GM10248 (cell line): Measurements from ENCODE around the gene KCNQ1.

Experiments
- CTCF ChIA-PET: fragments of 300-600 bp; sonication (Branson Sonifier 250); formaldehyde crosslinking; extraction: SDS; loops from one replicate; lab custom pipeline; 2021; ENCODE audit warnings: antibody characterized with exemption; lab: Yijun Ruan, JAX
- POLR2A ChIA-PET: fragments of 350-650 bp; sonication (Branson Sonifier 250); formaldehyde crosslinking; extraction: SDS; loops from one replicate; lab custom pipeline; 2020; ENCODE audit warnings: antibody characterized with exemption; lab: Yijun Ruan, JAX
- DNase-seq: peaks from one replicate; pipeline ENCODE4 v3.0.0; 2012; ENCODE audit errors: extremely low spot score
- TF ChIP-seq, protein P1 (sequence below): IDR thresholded peaks from 2 replicates; pipeline ENCODE4 v1.5.1; 2012; ENCODE audit warnings: mild to moderate bottlenecking, low read depth; ENCODE audit errors: extremely low read depth, missing control alignments, control extremely low read depth

KCNQ1 gene

DNA sequence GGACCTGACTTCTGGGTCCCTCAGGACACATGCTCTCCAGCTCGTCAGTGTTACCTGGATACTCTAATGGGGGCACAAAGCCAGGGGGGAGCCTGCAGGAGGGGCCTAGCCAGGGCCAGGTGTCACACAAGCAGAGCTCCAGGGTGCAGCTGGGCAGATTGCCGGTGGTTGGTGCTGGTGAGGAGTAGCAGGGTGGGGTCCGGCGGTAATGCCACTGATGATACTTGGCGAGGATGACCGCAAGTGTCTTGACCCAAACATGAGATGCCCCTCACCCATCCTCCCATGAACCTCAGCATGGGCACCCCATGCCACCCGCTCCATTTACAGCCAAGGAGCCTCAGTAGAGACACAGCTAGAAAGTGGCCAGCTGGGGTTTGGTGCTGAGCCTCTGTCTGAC, 270.1 kb downstream of the KCNQ1 start:
- ChIA-PET POLR2A (no interaction called here), CTCF (interaction anchor here (0.7 kb wide), 1 partner anchor 13 kb away, joined by 3 read pairs; no protein-coding TSS in a partner anchor)
- DNase-seq, result no peak
- TF ChIP-seq, protein P1, sequence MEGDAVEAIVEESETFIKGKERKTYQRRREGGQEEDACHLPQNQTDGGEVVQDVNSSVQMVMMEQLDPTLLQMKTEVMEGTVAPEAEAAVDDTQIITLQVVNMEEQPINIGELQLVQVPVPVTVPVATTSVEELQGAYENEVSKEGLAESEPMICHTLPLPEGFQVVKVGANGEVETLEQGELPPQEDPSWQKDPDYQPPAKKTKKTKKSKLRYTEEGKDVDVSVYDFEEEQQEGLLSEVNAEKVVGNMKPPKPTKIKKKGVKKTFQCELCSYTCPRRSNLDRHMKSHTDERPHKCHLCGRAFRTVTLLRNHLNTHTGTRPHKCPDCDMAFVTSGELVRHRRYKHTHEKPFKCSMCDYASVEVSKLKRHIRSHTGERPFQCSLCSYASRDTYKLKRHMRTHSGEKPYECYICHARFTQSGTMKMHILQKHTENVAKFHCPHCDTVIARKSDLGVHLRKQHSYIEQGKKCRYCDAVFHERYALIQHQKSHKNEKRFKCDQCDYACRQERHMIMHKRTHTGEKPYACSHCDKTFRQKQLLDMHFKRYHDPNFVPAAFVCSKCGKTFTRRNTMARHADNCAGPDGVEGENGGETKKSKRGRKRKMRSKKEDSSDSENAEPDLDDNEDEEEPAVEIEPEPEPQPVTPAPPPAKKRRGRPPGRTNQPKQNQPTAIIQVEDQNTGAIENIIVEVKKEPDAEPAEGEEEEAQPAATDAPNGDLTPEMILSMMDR, result no peak

DNA sequence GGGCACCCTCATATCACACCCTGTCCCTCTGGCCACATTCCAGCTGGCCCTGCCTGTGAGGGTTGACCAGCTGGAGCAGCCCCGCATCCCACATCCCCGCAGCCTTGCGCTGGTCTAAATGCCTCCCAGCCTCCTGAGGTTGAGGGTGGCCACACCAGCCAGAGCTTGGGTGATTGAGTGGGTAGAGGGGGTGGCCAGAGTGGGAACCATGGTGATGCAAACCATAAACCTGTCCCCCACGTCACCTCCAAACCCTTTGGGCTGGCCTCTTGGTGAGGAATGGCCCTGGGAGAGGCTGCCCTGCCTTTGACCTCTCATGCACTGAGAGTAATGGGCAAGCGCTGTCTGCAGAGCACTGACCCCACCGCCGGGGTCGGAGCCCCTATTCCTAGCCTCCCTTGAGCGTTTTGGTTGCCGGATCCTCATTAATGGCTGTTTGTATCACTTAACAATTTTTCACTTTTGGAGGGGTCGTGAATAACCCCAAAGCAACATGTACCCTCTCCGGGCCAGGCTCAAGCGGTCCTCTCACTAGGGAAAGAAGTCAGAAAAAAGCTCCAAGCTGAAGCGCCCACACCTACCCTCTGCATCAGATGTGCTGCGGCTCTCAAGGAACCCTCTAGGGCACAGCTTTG, 271.0 kb downstream of the KCNQ1 start:
- POLR2A ChIA-PET, result no interaction called here
- DNase-seq, result no peak
- CTCF ChIA-PET, result no interaction called here
- TF ChIP-seq, protein P1, result no peak

DNA sequence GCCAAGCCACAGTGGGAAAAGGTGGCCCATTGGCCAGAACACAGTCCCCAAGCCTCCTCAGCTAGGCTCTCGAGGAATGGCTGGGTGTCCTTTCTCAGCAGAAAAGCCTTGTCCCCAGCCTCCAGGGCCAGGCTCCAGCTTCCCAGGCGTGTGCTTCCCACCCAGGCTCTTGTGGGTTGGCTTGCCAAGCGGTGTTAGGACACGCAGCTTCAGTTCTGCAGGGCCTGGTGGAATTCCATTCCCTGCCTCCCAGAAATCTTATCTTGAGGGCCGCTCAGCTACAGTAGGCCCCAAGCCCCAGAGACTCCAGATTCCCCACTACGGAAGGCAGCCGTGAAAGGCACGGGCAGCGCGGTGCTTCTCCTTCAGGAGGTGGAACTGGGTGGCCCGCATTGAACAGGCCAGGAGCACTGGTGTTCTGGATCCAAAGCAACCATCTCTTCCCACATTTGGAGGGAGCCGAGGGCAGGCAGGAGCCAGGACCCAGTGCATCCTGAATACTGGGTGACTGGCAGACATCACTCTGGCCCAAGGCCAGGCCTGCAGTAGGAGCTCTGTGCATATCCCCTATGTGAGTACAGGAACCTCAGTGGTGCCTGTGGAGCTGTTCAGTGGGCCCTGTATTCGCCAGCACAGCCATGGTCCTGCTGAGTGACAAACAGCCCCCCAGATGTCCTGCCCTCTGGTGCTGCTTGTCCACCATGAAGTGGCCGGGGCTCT, 271.7 kb downstream of the KCNQ1 start:
- TF ChIP-seq, protein P1, result no peak
- DNase-seq, result no peak
- ChIA-PET CTCF (no interaction called here), POLR2A (no interaction called here)

DNA sequence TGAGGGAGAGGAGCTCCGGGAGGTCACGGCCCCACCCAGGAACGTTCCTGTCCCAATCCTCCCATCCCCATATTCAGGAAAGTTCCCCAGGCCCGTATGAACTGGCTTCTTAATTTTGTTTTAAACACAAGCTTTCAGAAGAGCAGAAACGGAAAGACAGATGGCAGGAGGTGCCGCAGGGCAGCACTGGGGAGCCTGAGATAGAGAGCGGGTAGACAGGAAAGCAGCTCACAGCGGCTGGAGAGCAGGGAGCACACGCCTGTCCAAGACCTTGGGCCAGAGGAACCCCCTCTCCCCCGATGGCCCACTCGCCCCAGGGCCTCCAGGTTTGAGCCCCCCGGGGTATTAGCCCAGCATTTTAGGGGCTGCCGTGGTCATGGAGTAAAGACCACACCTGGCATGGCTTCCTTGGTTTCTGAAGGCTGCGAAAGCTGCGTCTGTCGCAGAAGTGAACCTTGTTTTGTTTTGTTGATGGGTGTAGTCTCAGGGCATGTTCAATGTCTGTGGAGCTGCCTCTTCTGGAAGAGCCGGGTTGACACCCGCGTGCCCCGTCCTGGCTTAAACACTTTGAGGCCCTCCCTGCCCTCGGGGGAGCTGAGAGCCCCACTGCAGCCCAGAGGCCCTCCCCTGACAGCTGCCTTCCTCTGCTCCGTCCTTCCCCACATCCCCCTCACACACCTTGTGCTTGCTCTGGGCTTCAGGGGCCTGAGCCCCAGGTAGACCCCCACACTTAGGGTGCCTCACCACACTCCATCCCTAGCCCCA, 272.9 kb downstream of the KCNQ1 start:
- TF ChIP-seq, protein P1, result no peak
- ChIA-PET POLR2A (no interaction called here), CTCF (no interaction called here)
- no peak for DNase-seq

DNA sequence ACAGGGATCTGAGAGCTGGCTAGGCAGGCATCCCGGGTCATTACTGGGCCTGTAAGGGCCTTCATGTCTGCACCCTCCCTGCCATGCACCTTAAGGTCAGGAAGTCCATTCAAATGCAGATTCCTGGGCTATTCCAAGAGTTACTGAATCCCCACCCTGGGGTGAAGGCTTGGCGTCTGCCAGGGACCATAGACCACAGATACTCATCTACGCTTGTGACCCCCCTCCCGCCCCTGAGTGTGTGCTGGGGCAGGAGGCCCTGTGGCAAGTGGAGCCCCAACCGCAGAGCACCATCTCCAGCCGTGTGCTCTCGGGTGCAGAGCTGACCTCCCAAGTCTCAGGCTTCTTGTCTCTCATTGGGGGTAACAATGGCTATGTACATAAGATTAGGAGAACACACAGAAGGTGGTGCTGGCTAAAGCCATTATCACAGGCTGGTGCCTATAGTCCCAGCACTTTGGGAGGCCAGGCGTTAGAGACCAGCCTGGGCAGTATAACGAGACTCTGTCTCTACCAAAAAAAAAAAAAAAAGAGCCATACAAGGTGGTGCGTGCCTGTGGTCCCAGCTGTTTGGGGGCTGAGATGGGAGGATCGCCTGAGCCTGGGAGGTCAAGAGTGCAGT, 274.1 kb downstream of the KCNQ1 start:
- TF ChIP-seq, protein P1, result no peak
- CTCF ChIA-PET, result no interaction called here
- no peak for DNase-seq
- POLR2A ChIA-PET, result no interaction called here

DNA sequence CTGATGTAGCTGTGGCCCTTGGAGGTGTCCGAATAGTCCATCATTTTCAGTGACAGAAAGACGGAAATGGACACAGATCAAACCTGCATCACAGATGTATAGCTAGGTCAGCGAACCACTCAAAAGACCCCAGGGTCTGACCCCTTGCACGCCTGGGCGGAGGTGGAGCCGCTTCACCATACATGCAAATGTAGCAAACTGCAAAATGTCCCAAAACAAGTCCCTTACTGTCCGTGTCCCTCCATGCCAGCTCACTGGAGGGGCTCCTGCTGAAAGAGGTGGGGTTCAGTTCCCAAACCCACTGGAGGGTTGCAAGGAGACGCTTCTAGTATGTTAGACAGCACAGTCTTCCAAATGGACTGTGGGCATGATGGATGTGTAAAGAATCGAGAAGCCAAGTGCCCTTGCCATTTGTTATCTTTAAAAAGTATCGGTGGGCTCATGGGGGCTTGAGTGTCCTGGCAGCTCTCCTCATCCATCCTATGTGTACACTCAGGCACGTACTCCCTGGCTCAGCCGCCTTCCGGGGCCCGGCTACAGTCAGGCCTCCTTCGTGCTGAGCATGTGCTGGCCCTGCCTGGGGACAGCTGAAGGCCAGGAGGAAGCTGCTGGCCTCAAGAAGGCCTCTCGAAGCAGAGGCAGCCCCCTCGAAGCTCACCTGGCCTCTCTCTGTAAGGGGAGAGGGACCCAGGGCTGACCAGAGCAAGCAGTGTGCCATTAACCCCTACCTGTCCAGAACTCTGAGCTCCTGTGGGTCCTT, 275.2 kb downstream of the KCNQ1 start:
- DNase-seq, result no peak
- ChIA-PET POLR2A (no interaction called here), CTCF (no interaction called here)
- TF ChIP-seq, protein P1, result no peak
